H1 (cell line): ENCODE results near the gene ENSA. TPM values are rescaled to one million over a fixed set of nuclear protein-coding genes. Genes with fewer than 3 reads are reported as not detected.

Experiments
- CTCF ChIA-PET: fragments of 300-600 bp; sonication (Branson Sonifier 250); formaldehyde crosslinking; loops from one replicate; lab custom pipeline; 2021; ENCODE audit not compliant: partially characterized antibody; lab: Charles Lee
- POLR2A ChIA-PET: fragments of 300-600 bp; sonication (Branson Sonifier 250); formaldehyde crosslinking; loops from one replicate; lab custom pipeline; 2021; ENCODE audit warnings: inconsistent platforms; ENCODE audit not compliant: partially characterized antibody; lab: Charles Lee
- DNase-seq, 2 experiments: peaks; one replicate each; pipeline versions ENCODE4 v3.0.0 to v3.0.0-alpha.2; 2010 to 2022; ENCODE audit warnings: low spot score in 2 of 2, low read depth in 1 of 2, mixed read lengths in 1 of 2
- FAIRE-seq: peaks from 2 replicates; lab custom pipeline; 2011; peaks lifted over from hg19 to GRCh38; lab: Jason Lieb, UNC
- H2AFZ ChIP-seq: 2 replicates; pipeline ENCODE4 v1.8.1; 2012; ENCODE audit warnings: low read length, inconsistent platforms
- H2AK5ac ChIP-seq: 2 replicates; pipeline ENCODE4 v1.6.1; 2013; ENCODE audit warnings: low read depth, low read length
- H2BK120ac ChIP-seq: replicated peaks from 2 replicates; pipeline ENCODE3; 2013; ENCODE audit warnings: low read depth, low read length, inconsistent platforms
- H2BK12ac ChIP-seq: 2 replicates; pipeline ENCODE4 v1.6.1; 2013; ENCODE audit warnings: low read depth, low read length
- H2BK15ac ChIP-seq: 2 replicates; pipeline ENCODE4 v1.6.1; 2013; ENCODE audit warnings: low read length
- H2BK20ac ChIP-seq: 2 replicates; pipeline ENCODE4 v1.6.1; 2013; ENCODE audit warnings: low read length
- H2BK5ac ChIP-seq: 2 replicates; pipeline ENCODE4 v1.6.1; 2013; ENCODE audit warnings: low read depth, low read length
- H3K14ac ChIP-seq: 2 replicates; pipeline ENCODE4 v1.6.1; 2013; ENCODE audit warnings: inconsistent platforms; ENCODE audit not compliant: insufficient read length
- H3K18ac ChIP-seq: 2 replicates; pipeline ENCODE4 v1.6.1; 2013; ENCODE audit warnings: low read length; ENCODE audit errors: extremely low read depth
- H3K23ac ChIP-seq: 2 replicates; pipeline ENCODE4 v1.6.1; 2013; ENCODE audit warnings: inconsistent platforms; ENCODE audit not compliant: insufficient read length
- H3K23me2 ChIP-seq: 2 replicates; pipeline ENCODE4 v1.6.1; 2013; ENCODE audit warnings: low read depth, low read length
- H3K27ac ChIP-seq: 2 replicates; pipeline ENCODE4 v1.6.1; 2011; ENCODE audit warnings: low read depth, low read length, inconsistent platforms
- H3K27me3 ChIP-seq, 4 experiments: replicated peaks in 1 of 4; 1 replicate in 1 of 4; 2 replicates in 3 of 4; pipeline versions ENCODE4 v1.6.1 to v1.8.1; 2011 to 2013; ENCODE audit warnings: low read length in 3 of 4, mild to moderate bottlenecking in 3 of 4, inconsistent platforms in 2 of 4, mixed read lengths in 2 of 4, moderate library complexity in 1 of 4; ENCODE audit not compliant: control insufficient read depth in 3 of 4, insufficient read depth in 3 of 4; ENCODE audit errors: extremely low read depth in 1 of 4
- H3K36me3 ChIP-seq, 4 experiments: 2 replicates each; pipeline versions ENCODE4 v1.6.1 to v1.8.1; 2011 to 2013; ENCODE audit warnings: mild to moderate bottlenecking in 4 of 4, low read length in 3 of 4, moderate library complexity in 2 of 4, control low read depth in 1 of 4, inconsistent platforms in 1 of 4; ENCODE audit not compliant: insufficient read depth in 4 of 4, control insufficient read depth in 2 of 4
- H3K4ac ChIP-seq: replicated peaks from 2 replicates; pipeline ENCODE3; 2013; ENCODE audit warnings: low read length, low read depth, mixed read lengths, inconsistent platforms; ENCODE audit not compliant: insufficient read length
- H3K4me1 ChIP-seq, 4 experiments: replicated peaks in 1 of 4; 1 replicate in 1 of 4; 2 replicates in 3 of 4; pipeline versions ENCODE4 v1.6.1 to v1.8.1; 2011 to 2013; ENCODE audit warnings: low read length in 3 of 4, inconsistent platforms in 2 of 4, mixed read lengths in 1 of 4; ENCODE audit not compliant: insufficient read depth in 4 of 4, control insufficient read depth in 3 of 4
- H3K4me2 ChIP-seq, 2 experiments: 2 replicates each; pipeline versions ENCODE4 v1.6.1 to v1.8.1; 2011 to 2013; ENCODE audit warnings: low read depth in 2 of 2, low read length in 2 of 2, control low read depth in 1 of 2, inconsistent platforms in 1 of 2, mild to moderate bottlenecking in 1 of 2; ENCODE audit not compliant: insufficient read depth in 1 of 2
- H3K4me3 ChIP-seq, 4 experiments: fragments of 200-600, 300-600 bp in 1 of 4; sonication (generic), shearing (Covaris generic), sonication (Bioruptor Twin) in 1 of 4; 2 replicates each; pipeline versions ENCODE4 v1.5.1 to v1.8.1; 2011 to 2016; ENCODE audit warnings: low read length in 4 of 4, low read depth in 3 of 4, control low read depth in 2 of 4, inconsistent platforms in 2 of 4, mild to moderate bottlenecking in 2 of 4, mixed read lengths in 1 of 4, moderate library complexity in 1 of 4; ENCODE audit not compliant: insufficient read depth in 2 of 4; ENCODE audit errors: extremely low read depth in 1 of 4
- H3K56ac ChIP-seq: replicated peaks from 2 replicates; pipeline ENCODE3; 2013; ENCODE audit warnings: low read depth, mild to moderate bottlenecking, mixed read lengths, low read length, inconsistent platforms; ENCODE audit not compliant: insufficient read length
- H3K79me1 ChIP-seq: 2 replicates; pipeline ENCODE4 v1.6.1; 2013; ENCODE audit warnings: low read depth, low read length, control low read depth
- H3K79me2 ChIP-seq, 2 experiments: 2 replicates each; pipeline versions ENCODE4 v1.6.1 to v1.8.1; 2012 to 2013; ENCODE audit warnings: low read length in 2 of 2, mild to moderate bottlenecking in 2 of 2, inconsistent platforms in 1 of 2; ENCODE audit not compliant: insufficient read depth in 2 of 2, control insufficient read depth in 1 of 2
- H3K9ac ChIP-seq, 4 experiments: replicated peaks in 1 of 4; 1 replicate in 1 of 4; 2 replicates in 3 of 4; pipeline versions ENCODE4 v1.6.1 to v1.8.1; 2011 to 2013; ENCODE audit warnings: low read depth in 3 of 4, low read length in 3 of 4, control low read depth in 2 of 4, mild to moderate bottlenecking in 2 of 4, moderate library complexity in 2 of 4, inconsistent platforms in 1 of 4; ENCODE audit errors: extremely low read depth in 1 of 4
- H3K9me3 ChIP-seq, 2 experiments: 2 replicates each; pipeline versions ENCODE4 v1.6.1 to v1.8.1; 2012 to 2013; ENCODE audit warnings: mild to moderate bottlenecking in 2 of 2, moderate library complexity in 2 of 2, control low read depth in 1 of 2, inconsistent platforms in 1 of 2, low read depth in 1 of 2, low read length in 1 of 2, mixed read lengths in 1 of 2; ENCODE audit not compliant: insufficient read depth in 2 of 2
- H4K20me1 ChIP-seq, 2 experiments: replicated peaks in 1 of 2; 2 replicates each; pipeline versions ENCODE3 to v1.8.1; 2011 to 2013; ENCODE audit warnings: inconsistent platforms in 2 of 2, low read length in 2 of 2, mild to moderate bottlenecking in 1 of 2; ENCODE audit not compliant: insufficient read depth in 2 of 2, control insufficient read depth in 1 of 2
- H4K5ac ChIP-seq: 2 replicates; pipeline ENCODE4 v1.6.1; 2013; ENCODE audit warnings: low read length, low read depth, mixed read lengths, inconsistent platforms; ENCODE audit not compliant: insufficient read length
- H4K8ac ChIP-seq: 2 replicates; pipeline ENCODE4 v1.8.0; 2013; ENCODE audit warnings: mild to moderate bottlenecking, moderate library complexity, low read length, inconsistent platforms; ENCODE audit not compliant: insufficient read depth; ENCODE audit errors: extremely low read depth
- H4K91ac ChIP-seq: replicated peaks from 2 replicates; pipeline ENCODE3; 2013; ENCODE audit warnings: low read length, mixed read lengths, inconsistent platforms; ENCODE audit not compliant: insufficient read length
- CBX8 ChIP-seq: fragments of 300-800, 300-1000 bp; sonication (generic); IDR thresholded peaks from 2 replicates; pipeline ENCODE4 v1.7.1; 2016; ENCODE audit warnings: low read depth, low read length, borderline replicate concordance
- CEBPB ChIP-seq: IDR thresholded peaks from 2 replicates; pipeline ENCODE4 v1.6.1; 2012; ENCODE audit warnings: low read depth, low read length
- CHD1 ChIP-seq: IDR thresholded peaks from 2 replicates; pipeline ENCODE4 v1.6.1; 2012; ENCODE audit warnings: low read depth, low read length, improper control_type of control experiment
- CHD2 ChIP-seq: IDR thresholded peaks from 2 replicates; pipeline ENCODE4 v1.6.1; 2012; ENCODE audit warnings: low read length, improper control_type of control experiment
- CREB1 ChIP-seq: IDR thresholded peaks from 2 replicates; pipeline ENCODE4 v1.6.1; 2012; ENCODE audit warnings: inconsistent platforms
- CTCF ChIP-seq, 3 experiments: IDR thresholded peaks; 1 replicate in 2 of 3; 2 replicates in 1 of 3; pipeline versions ENCODE4 v1.5.1 to v1.6.1; 2011; ENCODE audit warnings: low read length in 3 of 3, mild to moderate bottlenecking in 3 of 3, inconsistent platforms in 2 of 3, low read depth in 1 of 3, moderate library complexity in 1 of 3; ENCODE audit not compliant: insufficient read depth in 1 of 3; ENCODE audit errors: control extremely low read depth in 1 of 3
- JUN ChIP-seq: IDR thresholded peaks from 2 replicates; pipeline ENCODE4 v1.6.1; 2011; ENCODE audit warnings: low read depth, mild to moderate bottlenecking, improper control_type of control experiment, low read length
- KDM5A ChIP-seq: fragments of 200-600 bp; IDR thresholded peaks from 2 replicates; pipeline ENCODE4 v1.7.1; 2012; ENCODE audit warnings: mild to moderate bottlenecking, low read length, inconsistent platforms, mixed read lengths
- RAD21 ChIP-seq, 2 experiments: IDR thresholded peaks in 1 of 2; conservative IDR thresholded peaks in 1 of 2; 2 replicates each; pipeline ENCODE4 v1.6.1; 2011; ENCODE audit warnings: low read depth in 2 of 2, low read length in 2 of 2, improper control_type of control experiment in 1 of 2, inconsistent platforms in 1 of 2, mild to moderate bottlenecking in 1 of 2, moderate library complexity in 1 of 2
- polyA plus RNA-seq, 7 experiments: library from polyadenylated mRNA; depleted of rRNA in 3 of 7; stranded (reverse) in 5 of 7; unstranded in 2 of 7; fragments of >200 nt in 5 of 7; fragments of 200-250 nt in 2 of 7; gene quantifications; 1 replicate in 5 of 7; 2 replicates in 1 of 7; 4 replicates in 1 of 7; pipeline versions ENCODE4 v1.2.1 to v1.2.3, GENCODE V29; 2011 to 2013; ENCODE audit warnings: missing spikeins in 2 of 7, mixed read lengths in 2 of 7
- total RNA-seq: library from RNA; stranded (reverse); fragmentation: NEBNext Ultra II Directional; extraction: Animal tissue kit (Norgen Biotek cat#: 25700); gene quantifications from 2 replicates; pipeline ENCODE4 v1.2.1, GENCODE V29; 2021

The ENSA gene
- total and polyA plus RNA-seq, 2 of the 8 experiments (the other 6 are each of a cell fraction or from before 2014, with no cell fraction given) = 48.2 to 229 TPM

- Histone ChIP-seq H3K27ac (no peak overlapping the region), H3K18ac (no peak overlapping the region), H4K91ac (no peak overlapping the region), H4K8ac (no peak overlapping the region), H3K14ac (no peak overlapping the region), H2BK15ac (no peak overlapping the region), H2BK12ac (no peak overlapping the region), H3K9me3 (no peaks in the 10 kb centered on the region), H3K79me2 (no peaks in the 10 kb centered on the region), H3K36me3 (peaks cover 0 to 4% (median 0%) of the 10 kb centered on the region in 4 experiments; a peak in 1 of 8 replicates), H2AFZ (no peak overlapping the region), H3K4me3 (no peak overlapping the region), H3K9ac (no peak overlapping the region), H2AK5ac (no peak overlapping the region), H4K5ac (no peak overlapping the region), H3K23me2 (no peaks in the 10 kb centered on the region), H3K4me2 (no peak overlapping the region), H2BK5ac (no peak overlapping the region), H4K20me1 (no peaks in the 10 kb centered on the region), H3K56ac (no peak overlapping the region), H2BK20ac (no peak overlapping the region), H3K4me1 (peaks cover 5 to 12% (median 9%) of the 10 kb centered on the region in 4 experiments; a peak in 6 of 7 replicates), H3K4ac (no peak overlapping the region), H3K23ac (no peak overlapping the region), H2BK120ac (no peak overlapping the region), H3K27me3 (no peaks in the 10 kb centered on the region), H3K79me1 (no peaks in the 10 kb centered on the region)
- ChIA-PET POLR2A (interaction anchor here (1.1 to 43.5 kb wide), 4 partner anchors 9 to 32 kb away, joined by 4 to 1380 read pairs (median 64); partner anchors contain the start of genes ADAMTSL4 and MCL1), CTCF (no interaction called here)
- FAIRE-seq = no peak
- TF ChIP-seq CTCF (IDR thresholded peaks at IDR 0.05; ENCODE audit: control extremely low read depth in 1 of 3, insufficient read depth in 1 of 3, low read depth in 1 of 3, low read length in 3 of 3) (no peak), CBX8 (no peak), JUN (no peak), RAD21 (IDR thresholded peaks at IDR 0.05 in 1 of 2, conservative IDR thresholded peaks at IDR 0.05 in 1 of 2; ENCODE audit: low read depth in 2 of 2, low read length in 2 of 2) (no peak), CEBPB (no peak), CHD1 (no peak), KDM5A (no peak), CHD2 (no peak), CREB1 (no peak)
- no peak for DNase-seq
Observed at GRCh38 chr1:150601540-150601939, 27.9 kb downstream of the ENSA start.
